Sigmoid colon (tissue), 4 donors: Measurements from ENCODE around the gene NEK6.

Experiments
- POLR2A ChIP-seq, 2 donors: fragments of 450-650 bp; IDR thresholded peaks; one replicate each; pipeline ENCODE4 v1.6.1; 2016; ENCODE audit warnings: antibody characterized with exemption in 2 of 2, mild to moderate bottlenecking in 2 of 2, moderate library complexity in 2 of 2
- POLR2AphosphoS5 ChIP-seq, 4 donors: sonication (generic); formaldehyde crosslinking; IDR thresholded peaks; one replicate each; pipeline ENCODE4 v1.6.1; 2017; ENCODE audit warnings: antibody characterized with exemption in 4 of 4
- TF ChIP-seq, protein P1 (sequence below), 4 experiments: fragments of 450-650 bp in 3 of 4; fragments of 200-600 bp in 1 of 4; IDR thresholded peaks; one replicate each; pipeline ENCODE4 v1.5.1; 2016 to 2019; ENCODE audit warnings: antibody characterized with exemption in 4 of 4, mild to moderate bottlenecking in 3 of 4, moderate library complexity in 2 of 4

DNA sequence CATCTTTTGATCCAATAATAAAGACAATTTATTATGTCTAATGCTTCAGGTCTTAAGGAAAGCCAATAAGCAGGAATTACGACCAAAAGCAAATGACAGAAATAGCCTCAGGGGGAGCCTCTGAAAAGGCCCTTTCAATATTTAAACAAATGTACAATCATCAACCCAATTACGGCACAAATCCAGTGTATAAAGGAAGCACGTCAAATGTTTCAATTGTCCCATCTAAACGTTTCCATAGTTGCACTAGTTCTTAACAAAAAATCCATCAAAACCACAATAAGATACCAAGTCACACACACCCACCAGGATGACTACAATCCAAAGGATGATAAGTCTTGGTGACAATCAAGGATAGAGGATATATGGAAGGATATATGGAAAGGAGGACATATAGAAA, 115.6 kb downstream of the NEK6 start:
- TF ChIP-seq POLR2A (IDR thresholded peaks at IDR 0.05) (no peak), POLR2AphosphoS5 (IDR thresholded peaks at IDR 0.05) (no peak)
- TF ChIP-seq, protein P1, sequence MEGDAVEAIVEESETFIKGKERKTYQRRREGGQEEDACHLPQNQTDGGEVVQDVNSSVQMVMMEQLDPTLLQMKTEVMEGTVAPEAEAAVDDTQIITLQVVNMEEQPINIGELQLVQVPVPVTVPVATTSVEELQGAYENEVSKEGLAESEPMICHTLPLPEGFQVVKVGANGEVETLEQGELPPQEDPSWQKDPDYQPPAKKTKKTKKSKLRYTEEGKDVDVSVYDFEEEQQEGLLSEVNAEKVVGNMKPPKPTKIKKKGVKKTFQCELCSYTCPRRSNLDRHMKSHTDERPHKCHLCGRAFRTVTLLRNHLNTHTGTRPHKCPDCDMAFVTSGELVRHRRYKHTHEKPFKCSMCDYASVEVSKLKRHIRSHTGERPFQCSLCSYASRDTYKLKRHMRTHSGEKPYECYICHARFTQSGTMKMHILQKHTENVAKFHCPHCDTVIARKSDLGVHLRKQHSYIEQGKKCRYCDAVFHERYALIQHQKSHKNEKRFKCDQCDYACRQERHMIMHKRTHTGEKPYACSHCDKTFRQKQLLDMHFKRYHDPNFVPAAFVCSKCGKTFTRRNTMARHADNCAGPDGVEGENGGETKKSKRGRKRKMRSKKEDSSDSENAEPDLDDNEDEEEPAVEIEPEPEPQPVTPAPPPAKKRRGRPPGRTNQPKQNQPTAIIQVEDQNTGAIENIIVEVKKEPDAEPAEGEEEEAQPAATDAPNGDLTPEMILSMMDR (IDR thresholded peaks at IDR 0.05) = no peak
